Right kidney (tissue), 9 donors: ENCODE data around the gene MACROD2.
A peak's percentile ranks its signal among the peaks of the same experiment; 100 is the strongest.
"Not testable (repeated sequence)": the region's sequence is repeated elsewhere in the genome, so short reads cannot be mapped to it uniquely, and the experiment has no call there.

Source experiments
- DNase-seq: peaks from one replicate; pipeline ENCODE4 v3.0.0-alpha.2; 2016
- long read RNA-seq, 8 donors: transcript quantifications; one replicate each; lab custom pipeline, GENCODE V29; 2026

The MACROD2 gene
- long read RNA-seq, donor 1, full-length matches to known transcripts: 1 of 1 reads
- long read RNA-seq, donor 1, partial matches to known transcripts: 0 of 1 reads
- long read RNA-seq, donor 1, other reads (novel, unspliced or antisense): 0 of 1 reads
- long read RNA-seq, donor 2, partial matches to known transcripts: 5 of 22 reads
- long read RNA-seq, donor 2, other reads (novel, unspliced or antisense): 16 of 22 reads
- long read RNA-seq, donor 3: 0 reads
- long read RNA-seq, donor 4, partial matches to known transcripts: 28 of 39 reads
- long read RNA-seq, donor 4, other reads (novel, unspliced or antisense): 10 of 39 reads
- long read RNA-seq, donor 5, full-length matches to known transcripts: 1 of 1 reads
- long read RNA-seq, donor 5, partial matches to known transcripts: 0 of 1 reads
- long read RNA-seq, donor 5, other reads (novel, unspliced or antisense): 0 of 1 reads
- long read RNA-seq, donor 6, full-length matches to known transcripts: 1 of 42 reads
- long read RNA-seq, donor 6, partial matches to known transcripts: 41 of 42 reads
- long read RNA-seq, donor 6, other reads (novel, unspliced or antisense): 0 of 42 reads
- long read RNA-seq, donor 7, full-length matches to known transcripts: 4 of 71 reads
- long read RNA-seq, donor 7, partial matches to known transcripts: 47 of 71 reads
- long read RNA-seq, donor 7, other reads (novel, unspliced or antisense): 20 of 71 reads
- long read RNA-seq, donor 8, full-length matches to known transcripts: 3 of 39 reads
- long read RNA-seq, donor 8, partial matches to known transcripts: 10 of 39 reads
- long read RNA-seq, donor 8, other reads (novel, unspliced or antisense): 26 of 39 reads

- peak; percentile 89 for DNase-seq
These were observed at the start of gene MACROD2 for GRCh38 chr20:13995086-13995665. TSS of gene MACROD2 (plus strand) at chr20:13995516.

DNA sequence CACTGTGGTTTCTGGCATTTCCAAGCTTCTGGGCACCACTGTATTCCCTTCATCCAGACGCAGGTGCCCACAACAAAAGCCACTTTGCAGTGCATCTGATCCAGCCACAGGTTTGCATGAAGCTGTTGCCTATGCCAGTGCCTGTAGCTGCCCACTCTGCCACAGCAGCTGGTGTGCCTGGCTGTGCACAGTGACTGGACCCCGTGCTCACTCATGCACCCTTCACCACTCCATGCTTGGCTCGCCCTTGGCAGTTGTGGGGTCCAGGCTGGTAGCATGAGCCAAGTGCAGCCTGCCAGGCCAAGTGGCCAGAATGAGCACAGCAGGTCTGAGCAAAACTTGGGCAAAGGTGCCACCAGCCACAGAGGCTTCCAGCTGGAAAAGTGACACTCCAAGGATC, 47.6 kb upstream of the MACROD2 start:
- DNase-seq: no peak

GRCh38 chr20:13953227-13953626, 42.1 kb upstream of the MACROD2 start:
- DNase-seq: no peak

- no peak for DNase-seq
These were observed 35.2 kb upstream of the MACROD2 start for GRCh38 chr20:13960119-13960518.

GRCh38 chr20:13960525-13960924, 34.8 kb upstream of the MACROD2 start:
- DNase-seq: no peak

GRCh38 chr20:13984211-13984610, 11.1 kb upstream of the MACROD2 start:
- no peak for DNase-seq

GRCh38 chr20:13990465-13990864, 4.9 kb upstream of the MACROD2 start, which contains the start of gene SEL1L2:
TSS of gene SEL1L2 (minus strand) at chr20:13990614. CDS start at chr20:13990534, 80 bp downstream.
- DNase-seq: no peak

DNA sequence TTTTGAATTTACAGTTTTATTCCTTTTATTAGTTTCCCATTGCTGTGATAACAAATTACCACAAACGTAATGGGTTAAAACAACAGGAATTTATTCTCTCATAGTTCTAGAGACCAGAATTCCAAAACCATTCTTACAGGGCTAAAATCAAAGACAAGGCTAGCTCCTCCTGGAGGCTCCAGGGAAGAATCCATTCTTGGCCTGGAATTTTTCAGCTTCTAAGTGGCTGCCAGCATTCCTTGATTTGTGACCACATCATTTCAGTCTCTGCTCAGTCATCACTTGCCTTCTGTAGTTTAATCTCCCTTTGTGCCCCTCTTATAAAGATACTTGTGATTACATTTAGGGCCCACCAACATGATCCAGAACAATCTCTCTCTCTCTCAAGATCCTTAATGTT, 4.0 kb upstream of the MACROD2 start:
- DNase-seq: no peak

DNA sequence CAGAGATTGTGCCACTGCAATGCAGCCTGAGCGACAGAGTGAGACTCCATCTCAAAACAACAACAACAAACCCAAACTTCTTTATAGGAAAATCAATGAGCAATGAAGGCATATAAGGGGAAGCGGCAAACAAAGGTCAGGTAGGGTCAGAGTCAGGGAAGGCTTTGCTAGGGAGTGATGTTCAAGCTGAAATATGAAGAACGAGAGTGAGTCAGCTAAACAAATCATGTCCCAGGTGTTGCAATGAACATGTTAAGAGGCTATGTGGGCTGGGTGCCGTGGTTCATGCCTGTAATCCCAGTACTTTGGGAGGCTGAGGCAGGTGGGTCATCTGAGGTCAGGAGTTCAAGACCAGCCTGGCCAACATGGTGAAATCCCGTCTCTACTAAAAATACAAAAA, 3.4 kb upstream of the MACROD2 start:
- not testable (repeated sequence) for DNase-seq

DNA sequence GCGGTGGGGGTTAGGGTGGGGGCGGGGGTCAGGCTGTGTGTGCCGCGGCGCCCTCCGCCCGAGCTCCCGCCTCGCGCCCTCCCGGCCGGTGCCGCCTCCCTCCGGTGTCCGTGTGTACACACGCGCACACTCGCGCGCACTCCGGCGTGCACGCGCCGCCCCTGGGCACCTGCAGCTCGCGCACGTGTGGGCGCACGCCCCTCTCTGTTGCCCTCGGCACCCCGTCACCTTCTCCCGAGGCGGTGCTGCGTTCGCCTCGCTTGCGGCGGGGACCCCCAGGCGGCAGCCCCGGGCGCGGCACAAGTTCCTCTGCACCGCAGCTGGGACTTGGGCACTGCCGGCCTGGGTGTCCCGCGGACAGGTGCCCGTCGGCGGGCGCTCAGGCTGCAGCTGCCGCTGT, 525 bp downstream of the MACROD2 start:
- DNase-seq: peak; percentile 74

DNA sequence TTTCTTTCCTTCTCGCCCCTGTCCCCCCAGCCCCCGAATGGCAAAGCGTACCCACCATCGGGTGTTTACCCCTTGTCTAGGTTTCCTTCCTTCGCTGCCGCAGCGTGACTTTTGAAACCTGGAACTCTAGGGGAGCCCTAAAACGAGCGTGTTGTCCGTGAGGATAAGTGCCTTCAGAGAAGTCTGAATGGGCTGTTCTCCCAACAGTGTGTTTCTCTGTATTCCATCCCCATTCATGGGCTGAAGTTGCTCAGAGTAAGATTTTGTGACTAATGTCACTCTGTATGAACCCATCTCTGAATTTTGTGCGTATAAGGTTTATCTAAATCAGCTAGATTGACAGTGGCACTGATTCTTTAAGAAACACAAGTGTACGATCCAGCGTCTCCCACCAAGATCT, 949 bp downstream of the MACROD2 start:
- no peak for DNase-seq

GRCh38 chr20:14000917-14001316, 5.6 kb downstream of the MACROD2 start:
- no peak for DNase-seq

DNA sequence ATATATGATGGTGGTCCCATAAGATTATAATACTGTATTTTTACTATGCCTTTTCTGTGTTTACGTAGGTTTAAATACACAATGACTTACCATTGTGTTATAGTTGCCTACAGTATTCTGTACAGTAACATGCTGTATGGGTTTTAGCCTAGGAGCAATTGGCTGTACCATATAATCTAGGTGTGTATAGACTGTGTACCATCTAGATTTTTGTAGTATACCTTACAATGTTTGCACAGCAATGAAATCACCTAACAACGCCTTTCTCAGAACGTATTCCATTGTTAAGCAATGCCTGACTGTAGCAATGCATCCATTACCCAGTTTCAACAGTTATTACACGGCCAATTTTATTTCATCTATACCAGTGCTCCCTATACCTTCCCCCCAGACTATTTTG, 10.7 kb downstream of the MACROD2 start:
- DNase-seq: no peak

DNA sequence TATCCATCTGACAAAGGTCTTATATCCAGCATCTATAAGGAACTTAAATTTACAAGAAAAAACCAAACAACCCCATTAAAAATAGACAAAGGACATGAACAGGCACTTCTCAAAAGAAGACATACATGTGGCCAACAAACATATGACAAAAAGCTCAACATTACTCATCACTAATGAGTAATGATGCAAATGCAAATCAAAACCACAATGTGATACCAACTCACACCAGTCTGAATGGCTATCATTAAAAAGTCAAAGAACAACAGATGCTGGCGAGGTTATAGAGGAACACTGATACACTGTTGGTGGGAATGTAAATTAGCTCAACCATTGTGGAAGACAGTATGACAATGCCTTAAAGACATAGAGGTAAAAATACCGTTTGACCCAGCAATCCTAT, 13.9 kb downstream of the MACROD2 start:
- DNase-seq: no peak

DNA sequence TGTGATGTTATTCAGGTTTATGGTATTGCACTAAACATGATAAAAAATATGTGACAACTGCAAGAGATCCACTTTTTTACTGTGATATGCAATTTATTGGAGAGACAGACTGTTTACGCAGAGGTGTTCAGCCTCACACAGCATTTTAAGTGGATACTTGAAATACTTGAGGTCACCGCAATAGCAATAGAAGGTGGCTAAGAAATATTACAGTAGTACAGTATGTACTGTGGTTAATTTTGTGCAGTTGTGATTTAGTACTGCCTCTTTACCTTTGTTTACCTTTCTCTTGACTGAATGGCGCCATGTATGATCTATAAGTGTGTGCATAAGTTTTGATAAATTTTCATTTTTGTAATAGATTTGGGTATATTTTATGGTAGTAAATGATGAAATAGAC, 17.4 kb downstream of the MACROD2 start:
- DNase-seq: no peak

DNA sequence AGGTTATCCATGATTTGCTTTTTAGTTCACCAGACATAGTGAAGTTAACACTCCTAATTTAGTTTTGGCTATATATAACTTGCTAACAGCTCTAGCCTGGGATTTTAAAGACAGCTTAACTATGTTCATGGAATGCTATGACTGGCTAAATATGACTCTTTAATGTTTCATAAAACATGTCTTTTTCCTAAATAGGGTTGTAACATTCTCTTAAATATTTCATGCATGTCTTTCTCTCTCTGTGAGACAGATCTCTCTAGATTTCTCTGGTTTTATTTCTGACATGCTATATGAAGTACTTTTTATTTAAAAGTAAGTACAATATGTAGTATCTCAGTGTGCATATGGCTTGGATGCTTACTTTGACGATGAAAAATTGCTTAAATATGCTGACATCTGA, 35.7 kb downstream of the MACROD2 start:
- no peak for DNase-seq

- no peak for DNase-seq
These were observed 38.0 kb downstream of the MACROD2 start for GRCh38 chr20:14033310-14033709.

GRCh38 chr20:14036567-14036966, 41.3 kb downstream of the MACROD2 start:
- DNase-seq: no peak

DNA sequence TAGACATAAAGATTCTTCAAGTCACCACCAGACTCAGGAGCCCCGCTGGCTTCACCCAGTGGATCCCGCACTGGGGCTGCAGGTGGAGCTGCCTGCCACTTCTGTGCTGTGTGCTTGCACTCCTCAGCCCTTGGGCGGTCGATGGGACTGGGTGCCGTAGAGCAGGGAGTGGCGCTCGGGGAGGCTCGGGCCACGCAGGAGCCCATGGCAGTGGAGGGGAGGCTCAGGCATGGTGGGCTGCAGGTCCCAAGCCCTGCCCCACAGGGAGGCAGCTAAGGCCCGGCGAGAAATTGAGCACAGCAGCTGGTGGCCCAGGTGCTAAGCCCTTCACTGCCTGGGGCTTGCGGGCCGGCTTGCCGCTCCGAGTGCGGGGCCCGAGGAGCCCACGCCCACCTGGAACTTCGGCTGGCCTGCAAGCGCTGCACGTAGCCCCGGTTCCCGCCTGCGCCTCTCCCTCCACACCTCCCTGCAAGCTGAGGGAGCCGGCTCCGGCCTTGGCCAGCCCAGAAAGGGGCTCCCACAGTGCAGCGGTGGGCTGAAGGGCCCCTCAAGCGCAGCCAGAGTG, 49.5 kb downstream of the MACROD2 start:
- DNase-seq: not testable (repeated sequence)

- DNase-seq: no peak
These were observed 51.2 kb downstream of the MACROD2 start for GRCh38 chr20:14046534-14046933.

DNA sequence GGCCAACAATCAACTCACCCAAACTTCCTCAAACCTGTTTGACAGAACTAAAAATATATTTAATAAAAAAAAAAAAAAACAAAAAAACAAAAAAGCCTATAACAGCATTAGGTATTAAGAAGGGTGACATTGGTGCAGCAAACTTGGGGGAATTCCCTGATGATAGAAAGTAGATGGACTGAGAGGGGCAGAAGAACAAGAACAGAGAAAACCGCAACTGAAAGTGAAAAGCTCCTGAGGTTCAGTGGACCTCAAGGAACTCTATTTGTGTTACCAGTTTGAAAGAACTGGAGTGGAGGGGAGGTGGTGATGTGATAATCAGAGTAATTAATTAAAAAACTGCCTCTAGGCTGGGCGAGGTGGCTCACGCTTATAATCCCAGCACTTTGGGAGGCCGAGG, 53.8 kb downstream of the MACROD2 start:
- DNase-seq: no peak

- DNase-seq: no peak
These were observed 56.1 kb downstream of the MACROD2 start for GRCh38 chr20:14051454-14051853.
